Transverse colon (tissue), 4 donors: ENCODE results near the gene OVAAL. TPM values are rescaled to one million over a fixed set of nuclear protein-coding genes. Genes with fewer than 3 reads are reported as not detected.

Experiments
- DNase-seq: peaks from one replicate; pipeline ENCODE4 v3.0.0-alpha.2; 2019
- H3K27ac ChIP-seq, 4 donors: fragments of 200-600 bp; sonication (generic); 2 replicates each; pipeline ENCODE4 v1.5.1; 2016 to 2018; ENCODE audit warnings: inconsistent platforms in 4 of 4
- H3K27me3 ChIP-seq: fragments of 200-600 bp; sonication (generic); 2 replicates; pipeline ENCODE4 v1.5.1; 2017; ENCODE audit warnings: inconsistent platforms
- H3K36me3 ChIP-seq, 4 donors: fragments of 200-600 bp; sonication (generic); 2 replicates each; pipeline ENCODE4 v1.5.1; 2017 to 2019; ENCODE audit warnings: inconsistent platforms in 4 of 4
- H3K4me1 ChIP-seq, 4 donors: fragments of 200-600 bp; sonication (generic); 2 replicates each; pipeline ENCODE4 v1.5.1; 2017 to 2020; ENCODE audit warnings: inconsistent platforms in 4 of 4
- H3K4me3 ChIP-seq, 4 donors: fragments of 200-600 bp; sonication (generic); 1 replicate in 1 of 4; 2 replicates in 3 of 4; pipeline versions ENCODE4 v1.5.1 to v1.6.1; 2017 to 2019; ENCODE audit warnings: inconsistent platforms in 4 of 4
- H3K9me3 ChIP-seq, 2 donors: fragments of 200-600 bp; sonication (generic); 2 replicates each; pipeline ENCODE4 v1.5.1; 2017 to 2019; ENCODE audit warnings: inconsistent platforms in 2 of 2
- CTCF ChIP-seq, 5 experiments: fragments of 200-600 bp in 3 of 5; fragments of 450-650 bp in 2 of 5; sonication (generic) in 3 of 5; IDR thresholded peaks; 1 replicate in 2 of 5; 2 replicates in 3 of 5; pipeline ENCODE4 v1.5.1; 2016 to 2017; ENCODE audit warnings: antibody characterized with exemption in 5 of 5, inconsistent platforms in 3 of 5, mild to moderate bottlenecking in 2 of 5, moderate library complexity in 1 of 5
- EP300 ChIP-seq: sonication (generic); formaldehyde crosslinking; IDR thresholded peaks from one replicate; pipeline ENCODE4 v1.6.1; 2017; ENCODE audit warnings: antibody characterized with exemption, low read depth
- POLR2A ChIP-seq: fragments of 450-650 bp; IDR thresholded peaks from one replicate; pipeline ENCODE4 v1.6.1; 2016; ENCODE audit warnings: antibody characterized with exemption, mild to moderate bottlenecking, moderate library complexity
- POLR2AphosphoS5 ChIP-seq, 3 donors: sonication (generic); formaldehyde crosslinking; IDR thresholded peaks; one replicate each; pipeline ENCODE4 v1.6.1; 2016; ENCODE audit warnings: antibody characterized with exemption in 3 of 3
- WGBS, 2 donors: methylation state at CpG; one replicate each; pipeline ENCODE4 v1.1.5; 2018; ENCODE audit warnings: low coverage in 1 of 2; 5-methylcytosine and 5-hydroxymethylcytosine counted together
- in situ Hi-C, 4 donors: fragments of 200-750 bp; cut with MboI; loops; one replicate each; pipeline versions ENCODE4 v1.15.0 to v1.15.1; 2017; ENCODE audit warnings: low sequenced_read_pairs in 3 of 4, low pct_ligation_motif_present in 1 of 4, low pct_unique_long_range_greater_than_20kb in 1 of 4
- intact Hi-C: fragments of 100-400 bp; cut with DNase I; formaldehyde crosslinking; loops from one replicate; pipeline ENCODE4 v1.15.1; 2023; ENCODE audit warnings: low total_unique reads
- total RNA-seq, 4 donors: library from RNA; depleted of rRNA; stranded (reverse); fragments of >200 nt; gene quantifications; one replicate each; pipeline ENCODE4 v1.1.0, GENCODE V29; 2016

The OVAAL gene
- total RNA-seq, 4 donors from 2014 or later: 0.41 TPM; not detected in 3

GRCh38 chr1:180535418-180535999, 23.3 kb upstream of the OVAAL start:
- no peaks in the 10 kb centered on the region for H3K9me3 ChIP-seq
- no peaks in the 10 kb centered on the region for H3K36me3 ChIP-seq
- H3K27me3 ChIP-seq: no peaks in the 10 kb centered on the region
- TF ChIP-seq CTCF (IDR thresholded peaks at IDR 0.05) (no peak), POLR2A (no peak), EP300 (no peak), POLR2AphosphoS5 (IDR thresholded peaks at IDR 0.05) (no peak)
- H3K27ac ChIP-seq: no peak overlapping the region
- peaks cover 0 to 3% (median 0%) of the 10 kb centered on the region in 4 donors for H3K4me1 ChIP-seq
- in situ Hi-C loops (loop anchor here in 2 of 4 donors (5.0 to 10.0 kb wide), 2 partner anchors 322 to 329 kb away; no protein-coding TSS in a partner anchor), intact Hi-C loops (no loop called here)
- H3K4me3 ChIP-seq: no peak overlapping the region
- WGBS, 2 donors: 87 to 89% methylated on average over 4 to 5 of the region's 5 CpGs
- DNase-seq: no peak

- H3K4me3 ChIP-seq: no peak overlapping the region
- H3K27me3 ChIP-seq: no peaks in the 10 kb centered on the region
- DNase-seq: no peak
- intact Hi-C loops: no loop called here
- no peaks in the 10 kb centered on the region for H3K9me3 ChIP-seq
- H3K4me1 ChIP-seq: peaks cover 0 to 3% (median 0%) of the 10 kb centered on the region in 4 donors
- no peak overlapping the region for H3K27ac ChIP-seq
- in situ Hi-C loops: loop anchor here in 2 of 4 donors (5.0 to 10.0 kb wide), 2 partner anchors 320 to 328 kb away; no protein-coding TSS in a partner anchor
- H3K36me3 ChIP-seq: no peaks in the 10 kb centered on the region
- 84 to 100% methylated on average over 2 to 7 of the region's 7 CpGs for WGBS, 2 donors
- TF ChIP-seq POLR2AphosphoS5 (IDR thresholded peaks at IDR 0.05): no peak
- TF ChIP-seq CTCF (IDR thresholded peaks at IDR 0.05): no peak
- TF ChIP-seq POLR2A: no peak
- TF ChIP-seq EP300: no peak
These were observed 21.9 kb upstream of the OVAAL start for GRCh38 chr1:180536821-180537372.

GRCh38 chr1:180539136-180539535, 19.6 kb upstream of the OVAAL start:
- DNase-seq: no peak
- in situ Hi-C loops (loop anchor here in 2 of 4 donors (5.0 to 10.0 kb wide), 2 partner anchors 318 to 326 kb away; no protein-coding TSS in a partner anchor), intact Hi-C loops (no loop called here)
- no peaks in the 10 kb centered on the region for H3K27me3 ChIP-seq
- 93 to 94% methylated on average over 6 to 7 of the region's 7 CpGs for WGBS, 2 donors
- no peaks in the 10 kb centered on the region for H3K9me3 ChIP-seq
- H3K4me3 ChIP-seq: no peak overlapping the region
- TF ChIP-seq POLR2AphosphoS5 (IDR thresholded peaks at IDR 0.05) (no peak), POLR2A (no peak), CTCF (IDR thresholded peaks at IDR 0.05) (no peak), EP300 (no peak)
- H3K4me1 ChIP-seq: no peaks in the 10 kb centered on the region
- H3K27ac ChIP-seq: no peak overlapping the region
- no peaks in the 10 kb centered on the region for H3K36me3 ChIP-seq

- DNase-seq: no peak
- no peak for TF ChIP-seq POLR2AphosphoS5 (IDR thresholded peaks at IDR 0.05)
- no peak for TF ChIP-seq CTCF (IDR thresholded peaks at IDR 0.05)
- no peak for TF ChIP-seq EP300
- no peak for TF ChIP-seq POLR2A
- no peaks in the 10 kb centered on the region for H3K4me1 ChIP-seq
- H3K4me3 ChIP-seq: no peak overlapping the region
- H3K27ac ChIP-seq: no peak overlapping the region
- intact Hi-C loops (no loop called here), in situ Hi-C loops (no loop called here)
- H3K9me3 ChIP-seq: no peaks in the 10 kb centered on the region
- WGBS, 2 donors: 81 to 92% methylated on average over 7 to 14 of the region's 14 CpGs
- H3K36me3 ChIP-seq: no peaks in the 10 kb centered on the region
- no peaks in the 10 kb centered on the region for H3K27me3 ChIP-seq
These were observed 17.8 kb upstream of the OVAAL start for GRCh38 chr1:180540697-180541594.
